Transverse colon (tissue), 3 donors: ENCODE data around the gene SCYL2.

Source experiments
- CTCF ChIP-seq, 5 experiments: fragments of 200-600 bp in 3 of 5; fragments of 450-650 bp in 2 of 5; sonication (generic) in 3 of 5; IDR thresholded peaks; 1 replicate in 2 of 5; 2 replicates in 3 of 5; pipeline ENCODE4 v1.5.1; 2016 to 2017; ENCODE audit warnings: antibody characterized with exemption in 5 of 5, inconsistent platforms in 3 of 5, mild to moderate bottlenecking in 2 of 5, moderate library complexity in 1 of 5
- EP300 ChIP-seq: sonication (generic); formaldehyde crosslinking; IDR thresholded peaks from one replicate; pipeline ENCODE4 v1.6.1; 2017; ENCODE audit warnings: antibody characterized with exemption, low read depth
- POLR2A ChIP-seq: fragments of 450-650 bp; IDR thresholded peaks from one replicate; pipeline ENCODE4 v1.6.1; 2016; ENCODE audit warnings: antibody characterized with exemption, mild to moderate bottlenecking, moderate library complexity

GRCh38 chr12:100243137-100243536 lies 23.8 kb upstream of the SCYL2 start:
- no peak for TF ChIP-seq POLR2A
- no peak for TF ChIP-seq CTCF (IDR thresholded peaks at IDR 0.05)
- TF ChIP-seq EP300 = no peak
